Transverse colon (tissue), 4 donors: ENCODE data around the gene MID1. TPM values are rescaled to one million over a fixed set of nuclear protein-coding genes. Genes with fewer than 3 reads are reported as not detected.

Source experiments
- DNase-seq: peaks from one replicate; pipeline ENCODE4 v3.0.0-alpha.2; 2019
- H3K27ac ChIP-seq, 4 donors: fragments of 200-600 bp; sonication (generic); 2 replicates each; pipeline ENCODE4 v1.5.1; 2016 to 2018; ENCODE audit warnings: inconsistent platforms in 4 of 4
- H3K27me3 ChIP-seq: fragments of 200-600 bp; sonication (generic); 2 replicates; pipeline ENCODE4 v1.5.1; 2017; ENCODE audit warnings: inconsistent platforms
- H3K36me3 ChIP-seq, 4 donors: fragments of 200-600 bp; sonication (generic); 2 replicates each; pipeline ENCODE4 v1.5.1; 2017 to 2019; ENCODE audit warnings: inconsistent platforms in 4 of 4
- H3K4me1 ChIP-seq, 4 donors: fragments of 200-600 bp; sonication (generic); 2 replicates each; pipeline ENCODE4 v1.5.1; 2017 to 2020; ENCODE audit warnings: inconsistent platforms in 4 of 4
- H3K4me3 ChIP-seq, 4 donors: fragments of 200-600 bp; sonication (generic); 1 replicate in 1 of 4; 2 replicates in 3 of 4; pipeline versions ENCODE4 v1.5.1 to v1.6.1; 2017 to 2019; ENCODE audit warnings: inconsistent platforms in 4 of 4
- H3K9me3 ChIP-seq, 2 donors: fragments of 200-600 bp; sonication (generic); 2 replicates each; pipeline ENCODE4 v1.5.1; 2017 to 2019; ENCODE audit warnings: inconsistent platforms in 2 of 2
- CTCF ChIP-seq, 5 experiments: fragments of 200-600 bp in 3 of 5; fragments of 450-650 bp in 2 of 5; sonication (generic) in 3 of 5; IDR thresholded peaks; 1 replicate in 2 of 5; 2 replicates in 3 of 5; pipeline ENCODE4 v1.5.1; 2016 to 2017; ENCODE audit warnings: antibody characterized with exemption in 5 of 5, inconsistent platforms in 3 of 5, mild to moderate bottlenecking in 2 of 5, moderate library complexity in 1 of 5
- EP300 ChIP-seq: sonication (generic); formaldehyde crosslinking; IDR thresholded peaks from one replicate; pipeline ENCODE4 v1.6.1; 2017; ENCODE audit warnings: antibody characterized with exemption, low read depth
- POLR2A ChIP-seq: fragments of 450-650 bp; IDR thresholded peaks from one replicate; pipeline ENCODE4 v1.6.1; 2016; ENCODE audit warnings: antibody characterized with exemption, mild to moderate bottlenecking, moderate library complexity
- POLR2AphosphoS5 ChIP-seq, 3 donors: sonication (generic); formaldehyde crosslinking; IDR thresholded peaks; one replicate each; pipeline ENCODE4 v1.6.1; 2016; ENCODE audit warnings: antibody characterized with exemption in 3 of 3
- WGBS, 2 donors: methylation state at CpG; one replicate each; pipeline ENCODE4 v1.1.5; 2018; ENCODE audit warnings: low coverage in 1 of 2; 5-methylcytosine and 5-hydroxymethylcytosine counted together
- in situ Hi-C, 4 donors: fragments of 200-750 bp; cut with MboI; loops; one replicate each; pipeline versions ENCODE4 v1.15.0 to v1.15.1; 2017; ENCODE audit warnings: low sequenced_read_pairs in 3 of 4, low pct_ligation_motif_present in 1 of 4, low pct_unique_long_range_greater_than_20kb in 1 of 4
- intact Hi-C: fragments of 100-400 bp; cut with DNase I; formaldehyde crosslinking; loops from one replicate; pipeline ENCODE4 v1.15.1; 2023; ENCODE audit warnings: low total_unique reads
- total RNA-seq, 4 donors: library from RNA; depleted of rRNA; stranded (reverse); fragments of >200 nt; gene quantifications; one replicate each; pipeline ENCODE4 v1.1.0, GENCODE V29; 2016

Gene MID1
- total RNA-seq, 4 donors from 2014 or later = 27.0 to 85.2 (median 37.7) TPM

DNA sequence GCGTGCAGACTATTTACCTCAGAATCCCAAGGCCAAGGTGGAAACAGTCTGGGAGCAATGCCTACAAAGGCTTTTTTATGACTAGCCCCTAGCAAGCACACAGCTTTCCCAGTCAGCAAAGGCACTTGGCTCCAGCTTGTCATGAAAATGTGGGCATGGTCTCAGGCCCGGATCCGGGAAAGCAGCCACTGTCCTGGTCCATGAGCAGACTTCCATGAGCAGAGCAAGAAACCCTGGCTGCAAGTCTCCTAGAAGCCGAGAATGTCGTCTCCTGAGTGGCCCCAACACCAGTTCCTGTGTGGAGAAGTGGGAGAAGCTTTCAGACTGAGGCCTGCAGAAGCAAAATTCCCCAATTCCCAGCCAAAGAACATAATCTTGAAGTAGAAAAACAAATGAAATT, 190.5 kb downstream of the MID1 start:
- WGBS, 2 donors = 70 to 71% methylated on average over 2 to 5 of the region's 5 CpGs
- Histone ChIP-seq H3K9me3 (no peaks in the 10 kb centered on the region), H3K4me3 (no peak overlapping the region), H3K27me3 (no peaks in the 10 kb centered on the region), H3K4me1 (no peaks in the 10 kb centered on the region), H3K27ac (no peak overlapping the region), H3K36me3 (no peaks in the 10 kb centered on the region)
- DNase-seq = no peak
- in situ Hi-C loops (no loop called here), intact Hi-C loops (no loop called here)
- TF ChIP-seq EP300 (no peak), CTCF (IDR thresholded peaks at IDR 0.05) (no peak), POLR2A (no peak), POLR2AphosphoS5 (IDR thresholded peaks at IDR 0.05) (no peak)

- no peak for DNase-seq
- Histone ChIP-seq H3K27ac (no peak overlapping the region), H3K36me3 (no peaks in the 10 kb centered on the region), H3K27me3 (no peaks in the 10 kb centered on the region), H3K9me3 (no peaks in the 10 kb centered on the region), H3K4me3 (no peak overlapping the region), H3K4me1 (no peaks in the 10 kb centered on the region)
- intact Hi-C loops = no loop called here
- TF ChIP-seq POLR2AphosphoS5 (IDR thresholded peaks at IDR 0.05) (no peak), CTCF (IDR thresholded peaks at IDR 0.05) (no peak), EP300 (no peak), POLR2A (no peak)
- in situ Hi-C loops = no loop called here
These were observed 193.1 kb downstream of the MID1 start for GRCh38 chrX:10427249-10427648.

DNA sequence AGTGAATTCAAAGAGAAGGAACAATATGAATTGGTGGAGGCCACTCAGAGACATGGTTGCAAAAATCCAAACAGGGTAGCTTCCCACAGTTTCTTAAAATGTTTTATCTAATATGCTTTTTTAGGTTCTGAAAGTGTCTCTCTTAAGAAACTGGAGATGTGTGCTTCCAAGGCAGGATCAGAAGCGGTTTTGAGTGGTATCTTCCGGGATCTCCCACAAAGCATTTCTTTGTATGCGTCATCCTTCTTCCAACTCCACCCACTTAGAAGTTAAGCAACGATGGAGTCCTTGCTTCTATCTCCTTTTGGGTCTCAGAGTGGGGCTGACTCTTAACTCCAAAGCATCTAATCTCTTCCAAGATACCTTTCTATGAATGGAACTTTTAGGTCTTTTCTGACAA, 196.7 kb downstream of the MID1 start:
- in situ Hi-C loops = no loop called here
- Histone ChIP-seq H3K4me1 (no peaks in the 10 kb centered on the region), H3K4me3 (no peak overlapping the region), H3K27ac (no peak overlapping the region), H3K27me3 (no peaks in the 10 kb centered on the region), H3K9me3 (no peaks in the 10 kb centered on the region), H3K36me3 (no peaks in the 10 kb centered on the region)
- no peak for TF ChIP-seq CTCF (IDR thresholded peaks at IDR 0.05)
- TF ChIP-seq EP300 = no peak
- TF ChIP-seq POLR2A = no peak
- TF ChIP-seq POLR2AphosphoS5 (IDR thresholded peaks at IDR 0.05) = no peak
- WGBS, 2 donors = 79% methylated on average over 4 of the region's 4 CpGs; no CpG with 5 or more reads in 1 of the 2 donors
- intact Hi-C loops = no loop called here
- DNase-seq = no peak

DNA sequence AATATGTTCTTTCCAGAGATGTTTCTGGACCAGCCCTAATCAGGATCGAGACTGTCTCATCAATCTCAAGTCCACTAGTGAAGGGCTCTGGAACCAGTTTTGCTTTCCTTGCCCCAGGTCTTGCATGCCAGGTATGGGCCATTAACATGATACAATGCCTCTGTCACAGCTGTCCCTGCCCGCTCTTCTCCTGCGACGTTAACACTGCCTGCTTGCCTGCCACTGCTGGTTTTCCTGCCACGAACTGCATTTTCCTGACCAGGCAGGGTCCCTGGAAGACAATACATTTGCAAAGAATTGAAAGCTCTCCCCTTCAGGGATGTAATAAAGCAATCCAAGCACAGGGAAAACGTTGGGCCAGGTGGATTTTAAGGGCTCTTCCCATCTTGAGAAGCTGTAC, 200.3 kb downstream of the MID1 start:
- H3K4me1 ChIP-seq = no peaks in the 10 kb centered on the region
- TF ChIP-seq CTCF (IDR thresholded peaks at IDR 0.05) (no peak), POLR2AphosphoS5 (IDR thresholded peaks at IDR 0.05) (no peak), EP300 (no peak), POLR2A (no peak)
- no peak for DNase-seq
- H3K9me3 ChIP-seq = no peaks in the 10 kb centered on the region
- no peak overlapping the region for H3K4me3 ChIP-seq
- in situ Hi-C loops (no loop called here), intact Hi-C loops (no loop called here)
- no peaks in the 10 kb centered on the region for H3K36me3 ChIP-seq
- no peaks in the 10 kb centered on the region for H3K27me3 ChIP-seq
- H3K27ac ChIP-seq = no peak overlapping the region
- WGBS, 2 donors = 40 to 64% methylated on average over 1 to 6 of the region's 6 CpGs
